T47D (cell line): ENCODE data around the gene SANBR.
"Not testable (repeated sequence)": the region's sequence is repeated elsewhere in the genome, so short reads cannot be mapped to it uniquely, and the experiment has no call there.

Source experiments
- DNase-seq, 2 experiments: peaks; one replicate each; pipeline versions ENCODE4 v3.0.0 to v3.0.0-alpha.2; 2011 to 2012; ENCODE audit warnings: low read depth in 1 of 2, low spot score in 1 of 2
- JUND ChIP-seq: IDR thresholded peaks from 2 replicates; pipeline ENCODE4 v1.6.1; 2012; ENCODE audit warnings: low read depth
- in situ Hi-C: cut with HindIII; loops from 2 replicates; pipeline ENCODE4 v1.10.0; 2016; ENCODE audit warnings: low sequenced_read_pairs, low pct_unique_long_range_greater_than_20kb

SANBR gene

DNA sequence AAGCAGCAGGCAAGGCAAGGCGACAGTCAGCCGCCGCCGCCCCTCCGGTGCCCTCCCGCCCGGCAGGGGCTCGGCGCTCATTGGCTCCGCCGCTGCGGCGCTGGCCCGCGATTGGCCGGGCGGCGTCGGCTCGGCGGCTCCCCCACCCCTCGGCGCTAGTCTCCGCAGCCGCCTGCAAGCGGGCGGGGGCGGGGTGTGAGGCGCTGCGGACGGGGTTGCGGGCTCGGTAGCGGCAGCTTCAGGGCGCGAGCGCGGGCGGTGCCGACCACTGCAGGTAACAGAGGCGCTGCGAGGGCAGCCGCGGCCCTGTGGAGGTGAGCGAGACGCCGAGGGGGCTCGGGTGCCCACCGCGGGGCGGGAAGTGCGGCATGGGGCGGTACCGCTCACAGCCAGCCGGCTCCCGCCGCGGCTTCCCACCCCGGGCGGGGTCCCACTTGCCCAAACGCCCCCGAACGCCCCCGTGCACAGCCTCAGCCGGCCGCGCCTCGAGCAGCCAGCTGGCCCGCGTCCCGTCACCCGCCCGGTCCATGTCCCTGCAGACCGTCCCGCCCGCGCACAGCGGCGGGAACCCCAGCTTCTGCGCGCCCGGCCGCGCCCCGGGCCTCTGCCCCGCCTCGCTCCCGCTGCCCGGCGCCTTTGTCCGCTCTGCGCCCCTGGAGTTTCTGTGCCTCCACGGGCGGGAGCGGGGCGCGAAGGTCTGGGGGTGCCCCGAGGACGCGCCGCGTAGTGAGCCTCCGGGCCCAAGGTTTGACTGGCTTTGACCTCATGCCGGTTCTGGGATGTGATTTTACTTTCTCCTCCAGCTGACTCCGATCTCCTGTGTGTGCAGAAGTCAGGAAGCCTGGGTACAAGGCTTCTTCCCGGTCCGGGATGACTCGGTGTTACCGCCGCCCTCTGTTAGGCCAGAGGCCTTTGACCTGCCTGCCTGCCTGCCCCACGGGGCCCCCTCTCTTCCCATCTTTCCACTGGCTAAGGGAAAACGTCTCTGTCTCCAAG lies at the start of gene SANBR:
Gene SANBR (plus strand): TSS at position 158 of the 996 bp plus-strand sequence. CDS start 4,480 bp downstream, outside the sequence.
- DNase-seq: peak; percentile 56 to 89
- in situ Hi-C loops: no loop called here
- TF ChIP-seq JUND: no peak

DNA sequence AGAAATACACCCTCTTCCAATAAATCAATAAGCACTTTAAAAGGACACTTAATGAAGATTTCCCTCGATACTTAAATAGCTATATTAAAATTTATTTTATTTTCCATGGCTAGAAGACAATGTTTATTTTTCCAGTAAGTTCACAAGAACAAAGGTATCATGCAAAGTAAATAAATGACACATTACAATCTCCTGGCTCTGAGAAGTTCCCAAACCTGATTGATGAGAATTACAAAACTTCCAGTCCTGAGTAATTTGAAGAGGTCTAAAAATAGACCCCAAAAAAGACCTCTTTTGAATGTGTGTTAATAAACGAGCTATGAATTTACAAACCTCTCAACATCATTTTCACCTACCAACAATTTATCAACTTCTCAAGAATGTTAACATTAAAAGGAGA lies 49.7 kb upstream of the SANBR start:
- no peak for TF ChIP-seq JUND
- DNase-seq: peak in 1 of 2 experiments; percentile 87
- in situ Hi-C loops: no loop called here

DNA sequence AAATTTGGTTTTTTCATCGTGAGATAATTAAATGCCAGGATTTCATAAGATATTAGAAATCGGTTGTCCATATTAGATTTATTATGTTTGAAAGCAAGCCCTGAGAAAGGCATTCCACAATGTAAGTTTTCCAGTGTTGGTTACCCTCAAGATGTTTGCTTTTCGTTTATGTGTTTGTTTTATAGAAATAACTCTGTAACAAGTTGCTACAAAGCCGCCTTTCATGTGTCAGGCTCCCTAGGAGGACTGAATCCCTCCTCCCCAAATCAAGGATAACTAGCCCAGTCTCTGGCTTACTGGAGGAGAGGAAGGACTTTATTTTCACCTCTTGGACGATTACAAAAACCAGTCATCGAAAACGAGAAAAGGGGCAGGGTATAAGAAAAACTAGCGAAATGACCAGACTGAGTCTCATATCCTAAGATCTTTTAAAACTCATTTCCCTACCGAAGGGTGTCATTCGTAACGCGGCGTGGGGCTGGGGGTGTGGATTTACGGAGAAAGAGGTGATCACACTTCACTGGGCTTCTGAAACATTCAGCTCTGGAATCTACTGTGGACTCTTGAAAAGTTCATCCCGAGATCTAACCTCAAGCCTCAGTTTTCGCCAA lies 49.2 kb upstream of the SANBR start:
- peak in 1 of 2 experiments; percentile 72 for DNase-seq
- in situ Hi-C loops: no loop called here
- no peak for TF ChIP-seq JUND

DNA sequence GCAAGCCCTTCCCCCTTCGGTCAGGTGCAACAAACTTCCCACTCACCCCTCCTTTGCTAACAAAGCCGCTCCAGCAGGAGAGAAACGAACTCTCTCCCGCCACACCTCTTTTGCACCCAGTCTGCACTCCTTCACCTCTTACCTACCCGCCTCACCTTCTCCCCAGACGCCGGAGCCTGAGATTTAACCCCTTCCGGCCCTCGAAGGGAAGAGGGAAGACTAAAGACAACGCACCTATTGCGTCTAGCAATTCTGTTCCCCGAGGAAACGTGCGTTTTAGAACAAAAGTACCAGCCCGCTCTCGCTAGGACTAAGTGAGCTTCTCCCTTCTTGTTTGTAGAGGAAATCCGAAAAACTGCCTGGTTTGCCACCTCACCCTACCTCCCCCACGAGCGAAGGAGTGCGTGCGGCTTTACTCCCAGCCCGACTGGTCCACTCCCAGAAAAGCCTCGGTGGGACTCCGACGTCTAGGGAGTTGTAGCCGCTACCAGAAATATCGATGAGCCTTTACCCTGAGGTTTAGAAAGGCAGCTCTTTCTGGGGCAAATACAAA lies 48.6 kb upstream of the SANBR start:
- TF ChIP-seq JUND: peak; percentile 4; the same call in 1 of the 2 replicates
- in situ Hi-C loops: no loop called here
- peak; percentile 23 to 96 for DNase-seq

DNA sequence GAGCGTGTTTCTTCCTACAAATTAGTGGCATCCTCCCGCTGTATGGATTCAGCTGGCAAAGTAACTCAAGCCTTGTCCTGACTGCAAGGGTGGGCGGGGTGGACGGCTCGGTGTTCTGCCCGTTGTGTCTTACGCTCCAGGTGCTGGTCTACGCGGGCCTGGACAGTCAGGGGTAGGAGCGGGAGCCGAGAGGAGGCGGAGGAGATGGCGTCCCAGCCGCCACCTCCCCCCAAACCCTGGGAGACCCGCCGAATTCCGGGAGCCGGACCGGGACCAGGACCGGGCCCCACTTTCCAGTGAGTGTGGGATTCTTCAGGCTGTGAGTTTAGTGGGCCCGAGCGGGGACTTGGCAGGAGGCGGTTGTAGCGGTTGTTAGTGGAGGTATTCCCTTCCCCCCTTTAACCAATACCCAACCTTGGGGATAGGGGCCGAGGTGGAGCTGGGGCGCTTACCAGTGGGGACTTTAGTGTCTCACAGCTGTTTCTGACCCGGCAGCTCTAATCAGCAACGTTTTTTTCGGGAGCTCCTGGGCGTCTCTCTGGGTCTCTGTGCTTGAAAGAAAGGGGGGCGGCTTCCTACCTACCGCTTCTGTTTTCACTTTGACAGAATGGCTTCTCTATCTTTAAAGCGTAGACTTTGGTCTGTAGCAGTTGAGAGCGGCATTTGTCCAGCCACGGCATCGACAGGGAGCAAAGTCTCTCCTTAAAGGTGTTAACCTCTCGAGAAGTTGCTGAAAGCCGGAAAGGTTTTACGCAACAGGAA lies 47.9 kb upstream of the SANBR start, which contains the start of the genes PEX13 and PUS10:
Gene PEX13 (plus strand): TSS at position 165 of the 762 bp plus-strand sequence. CDS start 40 bp downstream, at position 205.
Gene PUS10 (minus strand): TSS at position 700 of the 762 bp plus-strand sequence. CDS start 6,365 bp downstream, outside the sequence.
- peak in 1 of 2 experiments; percentile 57 for DNase-seq
- in situ Hi-C loops: no loop called here
- TF ChIP-seq JUND: 0 out of 2 replicates have a peak, but pooled peaks have one; percentile 2

DNA sequence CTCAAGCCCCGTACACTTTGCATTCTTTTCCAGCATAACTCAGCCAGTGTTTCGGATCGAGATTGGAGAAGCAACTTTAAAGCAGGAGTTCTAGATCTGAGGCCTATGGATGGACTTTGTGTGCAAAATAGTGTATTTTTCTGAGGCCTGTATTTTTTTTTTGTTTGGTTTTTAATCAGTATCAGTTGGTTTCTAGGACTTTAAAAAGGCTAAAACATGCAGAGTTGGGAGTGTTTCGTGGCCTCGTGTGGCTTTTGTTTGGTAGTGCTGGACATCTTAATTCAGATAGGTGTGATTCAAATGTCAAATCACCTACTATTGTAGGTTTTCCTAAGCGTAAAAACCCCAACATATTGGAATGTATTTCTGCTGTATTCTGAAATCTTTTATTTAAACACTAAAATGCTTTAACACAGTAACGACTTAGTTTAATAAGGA lies 47.3 kb upstream of the SANBR start:
- TF ChIP-seq JUND: no peak
- DNase-seq: no peak
- in situ Hi-C loops: no loop called here

DNA sequence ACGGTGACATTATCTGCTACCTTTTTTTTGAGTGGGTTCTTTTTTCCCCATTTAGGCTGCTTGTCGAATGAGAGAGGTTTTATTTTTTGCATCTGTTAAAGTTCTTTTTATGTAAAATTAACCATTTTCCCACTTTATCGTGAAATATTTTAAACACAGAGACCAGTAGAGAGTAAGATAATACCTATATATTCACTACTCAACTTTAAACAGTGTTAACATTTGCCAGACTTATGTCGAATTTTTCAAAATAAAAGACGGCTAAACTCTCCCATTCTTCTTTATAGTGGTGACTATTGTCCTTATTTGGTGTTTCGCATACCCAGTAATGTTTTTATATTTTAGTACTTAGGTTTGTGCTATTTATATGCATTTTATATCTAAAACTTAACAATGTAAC lies 46.9 kb upstream of the SANBR start:
- in situ Hi-C loops: no loop called here
- TF ChIP-seq JUND: no peak
- DNase-seq: no peak

DNA sequence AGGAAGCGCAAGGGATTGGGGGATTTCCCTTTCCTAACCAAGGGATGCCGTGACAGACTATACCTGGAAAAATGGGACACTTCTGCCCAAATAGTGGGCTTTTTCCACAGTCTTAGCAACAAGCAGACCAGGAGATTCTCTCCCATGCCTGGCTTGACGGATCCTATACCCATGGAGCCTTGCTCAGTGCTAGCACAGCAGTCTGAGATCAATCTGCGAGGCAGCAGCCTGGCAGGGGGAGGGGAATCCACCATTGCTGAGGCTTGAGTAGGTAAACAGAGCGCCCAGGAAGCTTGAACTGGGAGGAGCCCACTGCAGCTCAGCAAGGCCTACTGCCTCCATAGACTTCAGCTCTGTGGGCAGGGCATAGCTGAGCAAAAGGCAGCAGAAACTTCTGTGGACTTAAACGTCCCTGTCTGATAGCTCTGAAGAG lies 44.4 kb upstream of the SANBR start:
- TF ChIP-seq JUND: no peak
- in situ Hi-C loops: no loop called here
- DNase-seq: no peak

DNA sequence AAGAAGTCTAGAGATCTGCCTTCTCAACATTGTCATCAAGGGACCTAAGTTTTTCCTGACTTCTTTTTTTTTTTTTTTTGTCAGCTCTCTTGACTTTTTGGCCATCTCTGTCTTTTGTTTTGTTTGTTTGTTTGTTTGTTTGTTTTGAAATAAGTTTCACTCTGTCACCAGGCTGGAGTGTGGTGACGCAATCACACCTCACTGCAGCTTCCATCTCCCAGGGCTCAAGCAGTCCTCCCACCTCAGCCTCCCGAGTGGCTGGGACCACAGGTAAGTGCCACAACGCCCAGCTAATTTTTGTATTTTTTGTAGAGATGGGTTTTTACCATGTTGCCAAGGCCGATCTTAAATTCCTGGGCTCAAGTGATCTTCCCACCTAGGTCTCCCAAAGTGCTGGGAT lies 42.0 kb upstream of the SANBR start:
- no peak for DNase-seq
- in situ Hi-C loops: no loop called here
- no peak for TF ChIP-seq JUND

DNA sequence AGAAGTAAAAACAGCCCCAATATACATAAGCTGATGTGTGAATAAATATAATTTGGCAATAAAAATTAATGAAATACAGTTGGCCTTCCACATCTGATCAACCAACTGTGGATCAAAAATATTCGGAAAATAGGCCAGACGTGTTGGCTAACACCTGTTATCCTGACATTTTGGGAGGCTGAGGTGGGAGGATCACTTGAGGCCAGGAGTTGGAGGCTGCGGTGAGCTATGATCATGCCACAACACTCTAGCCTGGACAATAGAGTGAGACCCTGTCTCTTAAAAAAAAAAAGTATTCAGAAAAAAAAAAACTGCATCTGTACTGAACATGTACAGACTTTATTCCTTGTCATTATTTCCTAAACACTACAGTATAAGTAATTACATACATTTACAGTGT lies 36.1 kb upstream of the SANBR start:
- in situ Hi-C loops: no loop called here
- DNase-seq: no peak
- no peak for TF ChIP-seq JUND

DNA sequence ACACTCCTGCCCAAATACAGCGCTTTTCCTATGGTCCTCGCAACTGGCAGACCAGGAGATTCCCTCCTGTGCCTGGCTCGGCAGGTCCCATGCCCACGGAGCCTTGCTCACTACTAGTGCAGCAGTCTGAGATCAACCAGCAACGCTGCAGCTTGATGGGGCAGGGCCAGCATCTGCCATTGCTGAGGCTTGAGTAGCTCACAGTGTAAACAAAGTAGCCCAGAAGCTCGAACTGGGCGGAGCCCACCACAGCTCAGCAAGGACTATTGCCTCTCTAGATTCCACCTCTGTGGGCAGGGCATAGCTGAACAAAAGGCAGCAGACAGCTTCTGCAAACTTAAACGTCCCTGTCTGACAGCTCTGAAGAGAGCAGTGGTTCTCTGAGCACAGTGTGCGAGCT lies 31.1 kb upstream of the SANBR start:
- in situ Hi-C loops, DNase-seq: not testable (repeated sequence)

DNA sequence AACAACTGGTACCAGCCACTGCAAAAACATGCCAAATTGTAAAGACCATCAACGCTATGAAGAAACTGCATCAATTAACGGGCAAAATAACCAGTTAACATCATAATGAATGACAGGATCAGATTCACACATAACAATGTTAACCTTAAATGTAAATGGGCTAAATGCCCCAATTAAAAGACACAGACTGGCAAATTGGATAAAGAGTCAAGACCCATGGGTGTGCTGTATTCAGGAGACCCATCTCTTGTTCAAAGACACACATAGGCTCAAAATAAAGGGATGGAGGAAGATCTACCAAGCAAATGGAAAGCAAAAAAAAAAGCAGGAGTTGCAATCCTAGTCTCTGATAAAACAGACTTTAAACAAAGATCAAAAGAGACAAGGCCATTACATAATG lies 29.0 kb upstream of the SANBR start:
- in situ Hi-C loops, DNase-seq: not testable (repeated sequence)
